GM21529 (cell line): ENCODE measurements around the gene PTPRD.
"Not testable (repeated sequence)": the region's sequence is repeated elsewhere in the genome, so short reads cannot be mapped to it uniquely, and the experiment has no call there.

Source experiments
- ATAC-seq: cut with Tn5 transposase; IDR thresholded peaks from one replicate; pipeline ENCODE4 v1.9.1; 2021; ENCODE audit not compliant: unreplicated experiment

PTPRD gene

GRCh38 chr9:9079473-9079872 lies 1533.3 kb downstream of the PTPRD start:
- no peak for ATAC-seq

GRCh38 chr9:9078301-9078700 lies 1534.5 kb downstream of the PTPRD start:
- ATAC-seq = no peak

- ATAC-seq = no peak
These were observed 1551.2 kb downstream of the PTPRD start for GRCh38 chr9:9061627-9062026.

- no peak for ATAC-seq
These were observed 1558.3 kb downstream of the PTPRD start for GRCh38 chr9:9054354-9054992.

GRCh38 chr9:9045572-9045971 lies 1567.2 kb downstream of the PTPRD start:
- ATAC-seq = no peak

GRCh38 chr9:9045072-9045471 lies 1567.7 kb downstream of the PTPRD start:
- ATAC-seq = no peak

- not testable (repeated sequence) for ATAC-seq
These were observed 1569.0 kb downstream of the PTPRD start for GRCh38 chr9:9043788-9044187.

- no peak for ATAC-seq
These were observed 1571.0 kb downstream of the PTPRD start for GRCh38 chr9:9041756-9042155.

- no peak for ATAC-seq
These were observed 1579.8 kb downstream of the PTPRD start for GRCh38 chr9:9033022-9033421.

GRCh38 chr9:9016597-9016996 lies 1596.2 kb downstream of the PTPRD start:
- ATAC-seq = no peak

- no peak for ATAC-seq
These were observed 1608.0 kb downstream of the PTPRD start for GRCh38 chr9:9004810-9005209.

GRCh38 chr9:9002826-9003583 lies 1609.8 kb downstream of the PTPRD start:
- ATAC-seq = no peak

- no peak for ATAC-seq
These were observed 1632.2 kb downstream of the PTPRD start for GRCh38 chr9:8980496-8981013.

GRCh38 chr9:8978334-8978733 lies 1634.5 kb downstream of the PTPRD start:
- no peak for ATAC-seq

- ATAC-seq = not testable (repeated sequence)
These were observed 1644.5 kb downstream of the PTPRD start for GRCh38 chr9:8968350-8968749.

- no peak for ATAC-seq
These were observed 1648.9 kb downstream of the PTPRD start for GRCh38 chr9:8963885-8964284.

- ATAC-seq = no peak
These were observed 1650.7 kb downstream of the PTPRD start for GRCh38 chr9:8962084-8962483.

GRCh38 chr9:8961186-8961851 lies 1651.5 kb downstream of the PTPRD start:
- ATAC-seq = no peak

GRCh38 chr9:8960254-8960653 lies 1652.5 kb downstream of the PTPRD start:
- ATAC-seq = no peak

- ATAC-seq = no peak
These were observed 1654.4 kb downstream of the PTPRD start for GRCh38 chr9:8958358-8958757.

GRCh38 chr9:8955315-8955714 lies 1657.5 kb downstream of the PTPRD start:
- ATAC-seq = no peak

- ATAC-seq = no peak
These were observed 1666.3 kb downstream of the PTPRD start for GRCh38 chr9:8946461-8946860.
